OCI-LY3 (cell line): ENCODE results near the gene DIS3L.

ENCODE experiments used
- H2AFZ ChIP-seq: fragments of 200-600, 300-600 bp; shearing (Covaris generic); 2 replicates; pipeline ENCODE4 v1.6.0; 2014; ENCODE audit warnings: antibody characterized with exemption, low read depth, low read length
- H3K27ac ChIP-seq: fragments of 200-600, 300-600 bp; sonication (generic); 2 replicates; pipeline ENCODE4 v1.5.1; 2014; ENCODE audit warnings: mild to moderate bottlenecking, low read length, moderate library complexity, mixed read lengths
- H3K27me3 ChIP-seq: fragments of 200-600, 300-600 bp; sonication (generic); 2 replicates; pipeline ENCODE4 v1.6.1; 2014; ENCODE audit warnings: low read depth, low read length, mixed read lengths
- H3K36me3 ChIP-seq: fragments of 200-600, 300-600 bp; sonication (generic); replicated peaks from 2 replicates; pipeline ENCODE3; 2014; ENCODE audit warnings: low read depth, low read length, mixed read lengths
- H3K4me1 ChIP-seq: fragments of 300-600, 200-600 bp; sonication (generic); 2 replicates; pipeline ENCODE4 v1.6.1; 2014; ENCODE audit warnings: low read length, mixed read lengths
- H3K4me2 ChIP-seq: fragments of 200-600, 300-600 bp; sonication (generic); 2 replicates; pipeline ENCODE4 v1.6.1; 2014; ENCODE audit warnings: low read length, mixed read lengths
- H3K4me3 ChIP-seq: fragments of 300-600, 200-600 bp; sonication (generic); 2 replicates; pipeline ENCODE4 v1.5.1; 2014; ENCODE audit warnings: antibody characterized with exemption, mild to moderate bottlenecking, low read length, moderate library complexity
- H3K79me2 ChIP-seq: fragments of 300-600, 200-600 bp; shearing (Covaris generic); 2 replicates; pipeline ENCODE4 v1.6.1; 2014; ENCODE audit warnings: mild to moderate bottlenecking, low read length, mixed read lengths
- H3K9ac ChIP-seq: fragments of 300-600, 200-600 bp; shearing (Covaris generic); 2 replicates; pipeline ENCODE4 v1.6.0; 2014; ENCODE audit warnings: mild to moderate bottlenecking, low read length, moderate library complexity
- H3K9me3 ChIP-seq: fragments of 200-600, 300-600 bp; shearing (Covaris generic); 2 replicates; pipeline ENCODE4 v1.6.1; 2014; ENCODE audit warnings: low read length, mixed read lengths; ENCODE audit not compliant: insufficient read depth
- H4K20me1 ChIP-seq: fragments of 200-600, 300-600 bp; sonication (generic); 2 replicates; pipeline ENCODE4 v1.6.1; 2016; ENCODE audit warnings: low read length, mixed read lengths; ENCODE audit not compliant: insufficient read depth
- CTCF ChIP-seq: fragments of 200-600, 300-600 bp; sonication (generic); IDR thresholded peaks from 2 replicates; pipeline ENCODE4 v1.5.1; 2014; ENCODE audit warnings: antibody characterized with exemption, low read length, low read depth
- EZH2phosphoT487 ChIP-seq: fragments of 200-600 bp; shearing (Covaris generic); IDR thresholded peaks from 2 replicates; pipeline ENCODE4 v1.6.1; 2018; ENCODE audit warnings: antibody characterized with exemption, mixed run types, low read depth

The DIS3L gene

GRCh38 chr15:66270932-66271331, 22.4 kb upstream of the DIS3L start:
- TF ChIP-seq CTCF (no peak), EZH2phosphoT487 (no peak)
- Histone ChIP-seq H3K36me3 (no peaks in the 10 kb centered on the region), H3K27me3 (peaks cover 27% of the 10 kb centered on the region), H3K4me1 (no peaks in the 10 kb centered on the region), H3K9ac (no peak overlapping the region), H3K27ac (no peak overlapping the region), H3K4me3 (no peak overlapping the region), H3K9me3 (no peaks in the 10 kb centered on the region), H3K79me2 (no peaks in the 10 kb centered on the region), H2AFZ (no peak overlapping the region), H3K4me2 (no peak overlapping the region), H4K20me1 (no peaks in the 10 kb centered on the region)

- Histone ChIP-seq H3K9ac (no peak overlapping the region), H3K27ac (no peak overlapping the region), H3K79me2 (no peaks in the 10 kb centered on the region), H2AFZ (no peak overlapping the region), H3K4me3 (no peak overlapping the region), H3K27me3 (peaks cover 27% of the 10 kb centered on the region), H3K4me1 (no peaks in the 10 kb centered on the region), H3K9me3 (no peaks in the 10 kb centered on the region), H3K36me3 (no peaks in the 10 kb centered on the region), H4K20me1 (no peaks in the 10 kb centered on the region), H3K4me2 (no peak overlapping the region)
- TF ChIP-seq EZH2phosphoT487 (no peak), CTCF (no peak)
Measured at GRCh38 chr15:66275352-66275751, 18.0 kb upstream of the DIS3L start.

- H3K36me3 ChIP-seq, result no peaks in the 10 kb centered on the region
- H3K9ac ChIP-seq, result no peak overlapping the region
- H4K20me1 ChIP-seq, result no peaks in the 10 kb centered on the region
- H3K9me3 ChIP-seq, result no peaks in the 10 kb centered on the region
- H3K79me2 ChIP-seq, result no peaks in the 10 kb centered on the region
- H3K27ac ChIP-seq, result no peak overlapping the region
- TF ChIP-seq CTCF (no peak), EZH2phosphoT487 (no peak)
- H3K27me3 ChIP-seq, result peaks cover 34% of the 10 kb centered on the region
- H2AFZ ChIP-seq, result no peak overlapping the region
- no peak overlapping the region for H3K4me3 ChIP-seq
- H3K4me1 ChIP-seq, result no peaks in the 10 kb centered on the region
- no peak overlapping the region for H3K4me2 ChIP-seq
Measured at GRCh38 chr15:66276546-66276945, 16.8 kb upstream of the DIS3L start.

- H3K79me2 ChIP-seq, result no peaks in the 10 kb centered on the region
- no peak overlapping the region for H3K9ac ChIP-seq
- peaks cover 39% of the 10 kb centered on the region for H3K27me3 ChIP-seq
- TF ChIP-seq EZH2phosphoT487, result no peak
- TF ChIP-seq CTCF, result no peak
- no peaks in the 10 kb centered on the region for H3K36me3 ChIP-seq
- no peak overlapping the region for H3K27ac ChIP-seq
- no peak overlapping the region for H3K4me3 ChIP-seq
- no peaks in the 10 kb centered on the region for H3K4me1 ChIP-seq
- H3K9me3 ChIP-seq, result no peaks in the 10 kb centered on the region
- no peak overlapping the region for H3K4me2 ChIP-seq
- no peaks in the 10 kb centered on the region for H4K20me1 ChIP-seq
- H2AFZ ChIP-seq, result no peak overlapping the region
Measured at GRCh38 chr15:66278056-66278455, 15.3 kb upstream of the DIS3L start.
